Stimulated activated CD8-positive, alpha-beta memory T cell treated with anti-CD3 and anti-CD28 coated beads, Interleukin-7, amount 100 ng/mL, for 4 hours (primary cell): ENCODE measurements around the gene TSSK6.

Source experiments
- DNase-seq, 2 donors: peaks; one replicate each; pipeline ENCODE4 v3.0.0-alpha.2; 2020; ENCODE audit warnings: low read depth in 2 of 2

TSSK6 gene

DNA sequence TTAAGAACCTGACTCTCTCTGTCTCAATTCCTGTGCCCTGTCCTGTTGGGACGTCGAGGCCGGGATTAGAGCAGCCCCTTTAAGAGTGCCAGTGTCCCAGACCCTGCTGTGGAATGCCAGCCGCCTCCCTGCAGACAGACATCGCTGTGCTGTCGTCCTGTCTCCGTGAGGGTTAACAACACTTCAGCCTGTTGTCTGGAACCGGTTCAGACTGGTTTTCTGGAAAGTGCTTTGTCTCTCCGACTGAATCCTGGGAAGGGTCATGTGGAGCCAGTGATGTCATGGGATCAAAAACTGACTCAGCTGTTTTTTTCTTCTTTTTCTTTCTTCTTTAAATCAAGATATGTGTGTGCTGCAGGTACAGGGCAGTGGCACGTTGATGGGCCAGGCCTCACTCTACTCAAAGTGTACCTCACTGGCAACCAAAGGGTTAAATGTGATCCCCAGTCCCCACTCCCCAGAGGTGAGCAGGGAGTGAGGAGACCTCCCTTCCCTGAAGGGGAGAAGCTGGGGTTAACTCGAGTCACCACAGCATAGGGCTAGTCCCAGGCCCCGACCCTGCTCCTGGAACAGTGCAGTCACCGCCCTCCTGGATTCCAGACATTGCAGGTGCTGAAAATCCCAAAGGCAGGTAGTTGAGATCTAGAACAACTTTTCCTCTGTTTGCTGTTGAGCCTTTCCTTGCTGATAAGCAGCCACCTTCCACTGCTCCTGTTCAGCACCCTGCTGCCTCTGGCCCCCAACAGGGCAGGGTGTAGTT is 50.8 kb downstream of the TSSK6 start:
- DNase-seq: no peak
